GM18508 (cell line): Measurements from ENCODE around the gene JPH3.
"Not testable (repeated sequence)": the region's sequence is repeated elsewhere in the genome, so short reads cannot be mapped to it uniquely, and the experiment has no call there.

Source experiments
- ATAC-seq: cut with Tn5 transposase; IDR thresholded peaks from one replicate; pipeline ENCODE4 v1.9.1; 2021; ENCODE audit warnings: moderate number of reproducible peaks; ENCODE audit not compliant: insufficient read depth, unreplicated experiment

The JPH3 gene

DNA sequence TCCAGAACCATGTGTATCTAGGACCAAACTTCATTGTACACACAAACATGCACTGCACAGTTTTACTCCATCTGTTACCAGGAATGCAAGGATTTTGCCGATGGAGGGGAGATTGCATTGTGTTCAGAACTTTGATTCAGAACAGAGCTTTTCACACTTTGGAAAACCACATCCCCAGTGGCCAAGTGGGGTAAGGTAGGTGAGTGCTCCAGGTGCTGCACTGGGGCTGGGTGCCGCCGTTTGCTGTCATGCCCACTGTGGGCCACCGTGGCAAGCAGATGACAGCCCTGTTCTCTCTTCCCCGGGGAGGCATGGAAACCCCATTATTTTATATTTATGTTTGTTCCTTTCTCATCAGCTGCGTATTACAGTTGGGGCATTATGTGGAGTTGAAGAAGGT lies 29.3 kb upstream of the JPH3 start:
- no peak for ATAC-seq

DNA sequence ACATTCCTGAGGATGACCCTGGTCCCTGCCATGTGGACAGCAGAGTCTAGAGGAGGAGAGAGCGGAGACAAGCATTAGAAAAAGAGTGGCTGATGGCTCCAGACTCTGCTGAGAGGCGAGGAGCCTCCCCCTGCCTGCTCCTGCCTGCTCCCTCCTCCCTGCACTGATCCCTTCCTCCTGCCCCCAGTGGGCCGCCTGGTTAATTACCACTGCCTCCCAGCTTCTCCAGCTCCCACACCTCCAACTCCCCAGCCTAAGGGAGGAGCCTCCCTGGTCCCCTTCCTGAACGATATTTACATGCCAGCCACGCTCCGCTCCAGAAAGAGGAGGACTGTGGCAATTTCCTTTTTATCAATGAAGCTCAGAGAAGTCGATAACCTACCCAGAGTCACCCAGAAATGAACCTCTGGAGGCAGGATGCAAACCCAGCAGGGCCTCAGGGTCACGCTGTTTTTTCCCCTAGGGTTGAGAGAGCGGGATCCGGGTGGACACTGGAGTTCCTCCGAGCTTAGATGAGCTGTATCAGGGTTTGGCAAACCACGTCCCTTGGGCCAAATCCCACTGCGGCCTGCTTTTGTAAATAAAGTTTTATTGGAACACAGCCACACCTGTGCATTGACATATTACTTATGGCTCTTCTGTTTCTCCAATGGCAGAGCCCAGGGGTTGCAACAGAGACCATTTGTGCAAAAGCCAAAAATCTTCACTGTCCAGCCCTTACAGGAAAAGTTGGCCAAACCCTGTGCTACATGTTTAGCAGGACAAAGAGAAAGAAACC lies 27.1 kb upstream of the JPH3 start:
- ATAC-seq: no peak

DNA sequence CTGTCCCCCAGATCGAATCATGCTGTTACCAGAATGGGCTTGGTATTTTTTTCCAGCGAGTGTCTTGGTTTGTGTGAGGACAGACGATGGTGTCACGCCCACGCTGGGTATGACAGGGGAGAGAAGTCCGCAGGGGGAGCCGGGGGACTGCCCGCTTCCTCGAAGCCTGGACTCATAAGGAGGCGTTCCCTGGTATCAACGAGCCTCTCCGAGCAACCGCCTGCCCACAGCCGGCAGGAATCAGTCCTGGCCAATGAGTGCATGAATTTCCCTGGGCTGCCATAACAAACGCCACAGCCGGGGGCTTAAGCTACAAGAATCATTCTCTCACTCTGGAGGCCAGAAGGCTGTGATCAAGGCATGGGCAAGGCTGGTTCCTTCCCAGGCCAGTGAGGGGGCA lies 26.1 kb upstream of the JPH3 start:
- ATAC-seq: no peak

DNA sequence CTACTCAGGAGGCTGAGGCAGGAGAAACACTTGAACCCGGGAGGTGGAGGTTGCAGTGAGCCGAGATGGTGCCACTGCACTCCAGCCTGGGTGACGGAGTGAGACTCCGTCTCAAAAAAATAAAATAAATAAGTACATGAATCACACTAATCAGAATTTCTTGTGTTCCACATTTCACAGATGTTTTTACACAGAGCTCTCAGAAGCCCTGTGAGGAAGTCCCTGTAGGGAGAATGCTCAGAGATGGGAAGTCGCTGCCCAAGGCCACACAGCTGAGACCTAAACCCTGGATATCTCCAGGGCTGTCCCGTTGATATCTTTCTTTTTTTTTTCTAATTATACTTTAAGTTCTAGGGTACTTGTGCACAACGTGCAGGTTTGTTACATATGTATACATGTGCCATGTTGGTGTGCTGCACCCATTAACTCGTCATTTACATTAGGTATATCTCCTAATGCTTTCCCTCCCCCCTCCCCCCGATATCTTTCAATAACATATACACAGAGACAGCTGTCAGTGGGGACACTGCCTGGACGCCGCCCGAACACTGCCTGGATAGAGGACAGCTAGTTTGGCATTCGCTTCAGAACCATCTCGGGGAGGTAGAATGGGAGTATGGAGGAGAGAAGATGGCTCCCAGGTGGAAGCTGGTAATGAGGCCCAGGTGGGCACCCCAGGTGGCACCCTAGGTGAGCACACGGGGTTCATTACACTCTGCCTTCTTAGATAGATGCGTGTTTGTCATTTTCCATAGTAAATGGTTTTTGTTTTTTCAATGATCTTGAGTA lies 24.0 kb upstream of the JPH3 start:
- not testable (repeated sequence) for ATAC-seq

DNA sequence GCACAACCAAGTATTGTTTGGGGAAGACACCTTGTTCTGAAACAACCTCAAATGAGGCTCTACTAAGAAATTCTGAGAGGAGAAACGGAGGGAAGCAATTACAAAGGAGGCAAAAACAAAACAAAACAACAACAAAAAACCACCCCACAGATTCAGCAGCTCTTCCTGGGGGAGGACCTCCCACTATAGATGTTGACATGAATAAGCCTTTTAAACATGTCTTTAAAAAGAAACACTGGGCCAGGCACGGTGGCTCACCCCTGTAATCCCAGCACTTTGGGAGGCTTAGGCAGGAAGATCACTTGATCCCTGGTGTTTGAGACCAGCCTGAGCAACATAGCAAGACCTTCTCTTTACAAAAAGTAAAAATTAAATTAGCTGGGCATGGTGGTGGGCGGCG lies 22.6 kb upstream of the JPH3 start:
- no peak for ATAC-seq

DNA sequence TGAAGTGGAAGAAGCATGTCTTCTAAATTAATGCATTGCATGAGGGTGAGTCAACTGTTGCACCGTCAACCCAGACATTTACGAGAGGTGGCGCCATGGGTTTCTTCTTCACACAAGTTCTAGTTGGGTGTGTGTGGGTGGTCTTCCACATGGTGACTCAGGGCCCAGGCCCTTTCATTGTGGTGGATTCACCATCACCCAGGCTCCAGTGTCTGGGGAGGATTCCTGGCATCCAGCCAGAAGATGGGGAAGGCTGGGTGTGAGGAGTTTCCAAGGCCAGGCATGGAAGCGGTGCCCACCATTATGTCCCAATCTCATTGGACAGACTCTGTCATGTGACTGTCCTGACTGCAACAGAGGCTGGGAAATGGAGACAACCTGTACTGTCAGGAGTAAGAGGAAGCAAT lies 21.4 kb upstream of the JPH3 start:
- no peak for ATAC-seq

DNA sequence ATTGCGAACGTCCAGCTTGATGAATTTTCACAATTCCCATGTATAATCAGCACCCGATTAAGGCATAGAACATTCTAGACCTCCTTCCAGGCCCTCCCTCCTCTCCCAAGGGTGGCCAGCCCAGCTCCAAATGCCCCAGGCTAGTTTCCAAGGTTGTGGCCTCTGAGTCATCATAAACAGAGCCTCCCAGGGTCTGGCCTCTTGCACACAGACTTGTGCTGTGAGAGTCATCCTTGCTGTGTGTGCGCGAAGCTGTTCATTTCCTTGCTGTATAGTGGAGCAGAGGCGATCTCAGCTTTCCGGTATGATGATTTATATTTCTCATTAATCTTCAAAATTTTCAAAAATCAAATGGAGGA lies 20.5 kb upstream of the JPH3 start:
- no peak for ATAC-seq

DNA sequence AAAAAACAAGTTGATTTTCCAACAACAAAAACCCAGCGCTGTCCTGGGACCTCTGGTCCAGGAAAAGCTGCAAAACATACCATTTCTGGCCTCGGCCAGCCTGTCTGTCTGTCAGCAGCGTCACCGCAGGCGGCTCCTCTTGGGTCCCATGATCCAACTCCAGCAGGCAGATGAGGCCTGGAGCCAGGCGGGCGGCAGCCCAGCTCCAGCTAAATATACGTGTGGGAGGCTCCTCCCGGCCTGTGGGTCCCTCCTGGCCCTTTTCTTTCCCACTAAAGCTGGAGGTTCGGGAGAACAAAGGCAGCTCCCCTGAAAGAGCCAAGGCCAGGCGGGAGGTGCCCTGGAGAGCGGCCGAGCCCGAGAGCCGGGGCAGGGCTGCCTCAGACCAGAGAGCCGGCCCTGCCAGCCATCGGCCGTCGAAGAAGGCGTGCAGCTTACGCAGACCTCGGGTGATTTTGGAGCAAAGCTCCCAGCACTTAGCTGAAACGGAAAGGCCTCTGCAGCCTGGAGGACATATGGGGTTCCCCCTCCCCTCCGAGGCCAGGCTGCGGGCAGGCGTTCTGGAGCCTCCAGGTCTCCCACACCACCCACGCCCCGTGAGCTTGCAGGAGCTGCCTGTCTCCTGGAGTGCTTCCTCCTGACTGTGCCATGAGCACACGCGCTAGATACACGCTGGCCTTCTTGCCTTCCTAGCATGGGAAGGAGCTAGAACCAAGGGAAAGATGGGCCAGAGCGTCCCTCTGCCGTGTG lies 19.9 kb upstream of the JPH3 start:
- no peak for ATAC-seq

DNA sequence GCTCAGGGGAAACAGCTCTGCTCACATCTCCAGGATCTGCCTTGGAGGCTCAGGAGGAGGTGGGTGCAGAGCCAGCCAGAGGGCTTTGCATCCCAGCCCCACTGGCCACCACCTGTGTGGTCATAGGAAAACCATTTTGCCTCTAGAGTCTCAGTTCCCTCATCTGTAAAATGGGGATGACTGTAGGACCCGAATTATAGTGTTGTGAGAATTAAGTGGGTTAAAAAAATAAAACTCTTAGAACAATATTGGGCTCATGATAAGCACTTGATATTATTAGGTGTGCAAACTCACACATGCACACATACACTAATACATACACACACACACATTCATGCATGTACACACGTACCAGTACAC lies 19.4 kb upstream of the JPH3 start:
- no peak for ATAC-seq

DNA sequence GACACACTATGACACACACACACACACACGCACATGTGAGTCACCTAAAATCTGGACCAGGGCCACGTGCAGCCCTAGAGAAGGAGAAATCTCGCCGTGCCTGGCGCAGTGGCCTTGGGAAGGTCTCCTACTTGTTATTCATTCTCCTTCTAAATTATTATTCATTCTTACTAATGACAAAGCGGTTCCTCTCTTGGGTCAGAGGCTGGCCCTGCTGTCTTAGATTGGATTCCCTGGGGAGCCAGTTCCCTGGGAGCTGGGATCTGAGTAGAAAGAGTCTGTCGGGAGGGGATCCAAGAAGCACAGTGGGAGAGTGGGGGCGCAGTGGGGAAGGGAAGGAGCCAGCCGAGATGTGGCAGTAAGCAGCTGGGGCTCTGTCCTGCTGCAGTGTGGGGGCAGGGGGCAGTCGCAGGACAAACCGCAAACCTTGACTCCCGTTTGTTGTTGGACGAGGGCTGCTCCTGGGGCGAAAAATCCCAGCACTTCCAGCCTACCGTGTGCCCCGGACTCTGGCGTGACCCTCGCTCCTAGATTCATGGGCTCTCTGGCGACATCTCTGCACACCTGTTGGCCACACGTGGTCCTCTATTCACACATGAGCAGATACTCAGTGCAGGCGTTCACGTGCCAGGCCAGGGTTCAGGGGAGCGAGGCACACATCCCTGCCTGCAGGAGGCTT lies 18.7 kb upstream of the JPH3 start:
- ATAC-seq: no peak

DNA sequence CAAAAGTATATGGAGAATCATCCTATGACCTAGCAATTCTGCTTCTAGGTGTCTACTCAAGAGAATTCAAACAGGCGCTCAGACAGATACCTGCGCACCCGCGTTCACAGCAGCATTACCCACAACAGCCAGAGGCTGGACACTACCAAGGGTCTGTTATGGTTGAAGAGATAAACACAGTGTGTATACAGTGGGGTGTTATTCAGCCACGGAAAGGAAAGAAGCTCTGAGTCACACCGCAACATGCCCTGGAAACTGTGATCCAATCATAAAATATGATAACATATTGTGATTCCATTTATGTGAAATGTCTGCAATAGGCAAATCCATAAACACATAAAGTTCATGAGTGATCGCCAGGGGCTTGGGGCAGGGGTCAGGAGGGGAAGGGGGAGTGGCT lies 18.0 kb upstream of the JPH3 start:
- no peak for ATAC-seq

DNA sequence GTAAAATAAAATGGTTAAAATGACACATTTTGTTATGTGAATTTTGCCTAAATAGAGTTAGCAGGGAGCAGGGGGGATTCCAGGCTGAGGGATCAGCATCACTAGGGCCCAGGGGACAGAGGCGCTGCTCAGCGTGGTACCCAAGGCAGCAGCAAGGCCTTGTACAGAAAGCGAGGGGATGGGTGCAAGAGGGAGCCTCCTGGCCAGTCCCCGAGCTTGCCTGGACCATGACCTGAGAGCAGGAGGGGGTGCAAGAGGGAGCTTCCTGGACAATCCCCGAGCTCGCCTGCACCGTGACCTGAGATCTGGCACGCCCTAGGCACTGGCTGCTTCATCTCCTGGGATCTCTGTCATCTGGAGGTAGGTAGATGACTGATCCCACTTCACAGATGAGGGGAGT lies 17.3 kb upstream of the JPH3 start:
- ATAC-seq: no peak

DNA sequence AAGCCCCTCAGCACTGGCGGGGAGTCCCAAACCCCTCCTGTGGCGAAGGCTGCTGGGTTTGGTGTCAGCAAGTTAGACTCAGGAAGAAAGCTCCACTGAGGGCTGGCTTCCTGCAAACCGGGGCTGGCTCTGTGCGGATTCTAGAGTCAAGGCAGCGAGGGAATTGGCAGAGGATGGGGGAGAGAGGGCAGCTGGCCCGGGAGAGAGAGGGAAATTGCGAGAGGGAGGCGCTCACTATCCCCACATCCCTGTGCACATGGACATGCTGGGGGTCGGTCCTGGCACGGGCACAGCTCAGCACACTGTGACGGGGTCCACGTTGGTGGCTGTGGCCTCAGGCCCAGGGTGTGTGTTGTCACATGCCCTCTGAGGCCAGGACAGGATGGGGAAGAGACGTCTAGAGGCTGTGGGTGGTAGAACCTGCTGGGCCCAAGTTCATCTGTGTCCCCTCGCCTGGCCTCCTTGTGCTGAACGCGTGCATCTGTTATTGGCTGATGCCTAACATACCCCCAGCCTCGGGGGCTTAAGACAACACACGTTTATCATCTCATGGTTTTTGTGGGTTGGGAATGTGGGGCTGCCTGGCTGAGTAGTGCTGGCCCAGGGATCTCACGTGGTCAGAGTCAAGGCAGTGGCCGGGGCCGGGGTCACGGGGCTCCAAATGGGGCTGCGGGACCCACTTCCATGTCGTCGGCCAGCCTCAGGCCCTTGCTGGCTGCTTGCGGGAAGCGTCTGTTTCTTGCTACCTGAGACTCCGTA lies 16.7 kb upstream of the JPH3 start:
- ATAC-seq: no peak

DNA sequence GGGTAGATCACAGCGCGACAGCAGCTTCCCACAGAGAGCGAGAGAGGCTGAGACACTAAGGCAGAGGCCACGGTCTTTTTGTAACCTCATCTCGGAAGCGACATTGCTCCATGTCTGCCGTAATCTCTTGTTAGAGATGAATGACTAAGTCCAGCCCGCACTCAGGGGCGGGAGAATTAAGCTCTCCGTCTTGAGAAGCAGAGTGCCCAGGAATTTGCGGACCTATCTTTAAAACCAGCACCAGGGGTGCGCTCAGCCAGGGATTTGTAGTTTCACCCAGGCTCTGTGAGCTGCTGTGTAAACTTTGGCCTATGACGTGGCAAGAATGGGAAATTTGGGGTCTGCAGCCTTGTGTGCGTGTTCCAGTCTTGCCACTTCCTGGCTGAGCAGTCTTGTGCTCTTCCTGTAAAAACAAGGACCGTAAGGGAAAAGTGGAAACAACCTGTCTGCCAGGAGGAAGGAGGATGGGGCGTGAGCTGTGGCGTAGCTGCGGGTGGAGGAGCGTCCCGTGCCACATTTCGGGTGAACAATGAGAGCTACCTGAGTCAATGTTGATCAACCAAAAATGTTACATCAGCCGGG lies 16.0 kb upstream of the JPH3 start:
- ATAC-seq: no peak

DNA sequence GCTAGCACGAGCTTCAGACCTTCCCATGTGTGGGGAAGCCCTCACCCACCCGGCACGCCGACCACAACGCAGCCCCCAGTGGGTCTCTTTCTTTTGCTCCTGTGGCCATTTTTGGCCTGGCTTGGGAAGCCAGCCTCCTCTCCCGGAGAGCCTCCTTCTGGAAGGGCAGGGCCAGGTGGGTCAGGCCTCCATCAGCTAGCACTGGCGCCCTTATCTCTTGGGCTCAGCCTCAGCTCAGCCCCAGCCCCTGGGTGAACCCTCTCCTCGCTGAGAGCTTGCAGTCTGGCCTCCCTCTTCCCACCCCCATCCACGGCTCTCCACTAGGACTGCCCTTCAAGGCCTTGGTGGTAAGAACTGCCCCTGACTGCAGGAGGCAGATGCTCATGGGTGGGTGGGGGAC lies 14.7 kb upstream of the JPH3 start:
- ATAC-seq: no peak

DNA sequence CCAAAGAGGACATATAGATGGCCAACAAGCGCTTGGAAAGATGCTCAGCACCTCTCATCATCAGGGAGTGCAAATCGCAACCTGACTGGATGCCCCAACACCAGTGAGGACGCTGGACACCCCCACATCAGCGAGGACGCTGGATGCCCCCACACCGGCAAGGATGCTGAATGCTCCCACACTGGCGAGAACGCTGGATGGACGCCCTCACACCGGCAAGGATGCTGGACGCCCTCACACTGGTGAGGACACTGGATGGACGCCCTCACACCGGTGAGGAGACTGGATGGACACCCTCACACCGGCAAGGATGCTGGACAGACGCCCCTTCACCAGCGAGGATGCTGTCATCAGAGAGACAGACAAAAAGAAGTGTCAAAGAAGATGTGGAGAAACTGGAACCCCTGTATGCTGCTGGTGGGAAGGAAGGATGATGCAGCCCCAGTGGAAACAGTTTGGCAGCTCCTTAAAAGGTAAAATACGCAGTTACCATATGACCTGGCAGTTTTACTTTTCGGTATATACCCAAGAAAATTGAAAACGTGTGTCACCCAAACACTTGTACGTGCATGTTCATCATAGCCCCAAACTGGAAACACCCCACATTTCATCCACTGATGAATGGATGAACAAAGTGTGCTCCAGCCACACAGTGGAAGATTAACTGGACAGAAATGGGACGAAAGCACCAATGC lies 10.1 kb upstream of the JPH3 start:
- ATAC-seq: no peak

DNA sequence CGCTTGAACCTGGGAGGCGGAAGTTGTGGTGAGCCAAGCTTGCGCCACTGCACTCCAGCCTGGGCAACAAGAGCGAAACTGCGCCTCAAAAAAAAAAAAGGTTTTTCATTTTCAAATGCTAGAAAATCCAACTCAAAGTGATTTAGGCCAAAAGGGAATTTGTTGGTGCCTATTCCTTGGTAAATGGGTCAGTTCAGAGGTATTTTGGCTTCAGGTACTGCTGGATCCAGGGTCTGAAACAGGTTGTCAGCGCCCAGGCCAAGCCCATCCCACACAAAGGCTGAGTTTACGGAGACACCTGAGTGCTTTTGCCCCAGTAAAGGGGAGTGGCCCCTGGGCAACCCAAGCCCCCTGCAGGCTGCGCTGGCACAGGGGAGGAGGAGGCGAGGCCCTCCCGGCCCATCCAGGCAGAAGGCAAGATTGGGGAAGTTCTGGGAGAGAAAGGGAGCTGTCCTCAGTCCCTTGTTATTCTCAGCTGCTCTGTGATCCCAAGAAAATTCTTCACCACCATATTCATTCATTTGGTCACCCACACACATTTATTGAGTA lies 8.5 kb upstream of the JPH3 start:
- ATAC-seq: no peak

DNA sequence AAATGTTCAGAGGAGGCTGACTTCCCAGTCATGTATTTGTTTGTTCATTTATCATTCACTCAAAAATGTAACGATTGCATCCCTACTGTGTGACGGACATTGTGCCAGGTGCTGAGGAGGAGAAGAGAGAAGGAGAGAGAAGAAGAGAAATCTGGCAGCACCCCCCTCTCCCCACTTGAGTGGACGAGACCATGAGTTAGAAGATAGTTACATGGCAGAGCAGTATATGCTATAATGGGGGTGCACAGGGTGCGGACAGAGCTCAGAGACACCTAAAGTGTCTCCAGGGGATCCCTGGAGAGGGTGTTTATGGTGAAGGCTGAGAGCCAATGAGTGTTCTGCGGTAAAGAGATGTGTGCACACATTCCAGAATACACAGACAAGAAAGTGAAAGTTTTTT lies 6.6 kb upstream of the JPH3 start:
- no peak for ATAC-seq

DNA sequence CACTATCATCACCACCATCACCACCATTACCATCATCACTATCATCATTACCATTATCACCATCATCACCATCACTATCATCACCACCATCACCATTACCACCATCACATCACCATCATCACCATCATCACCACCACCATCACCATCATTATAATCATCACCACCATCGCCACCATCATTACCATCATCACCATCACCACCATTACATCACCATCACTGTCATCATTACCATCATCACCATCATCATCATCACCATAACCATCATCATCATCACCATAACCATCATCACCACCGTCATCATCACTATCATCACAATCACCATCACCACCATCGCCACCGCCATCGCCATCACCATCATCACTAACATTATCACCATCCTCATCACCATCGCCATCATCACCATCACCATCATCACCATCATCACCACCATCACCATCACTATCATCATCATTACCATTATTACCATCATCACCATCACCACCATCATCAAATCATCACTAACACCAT lies 4.9 kb upstream of the JPH3 start:
- ATAC-seq: no peak
